CD4-positive, alpha-beta T cell treated with Interleukin-15 for 4 hours (primary cell): Measurements from ENCODE around the gene SFXN2.
"Not testable (repeated sequence)": the region's sequence is repeated elsewhere in the genome, so short reads cannot be mapped to it uniquely, and the experiment has no call there.

Source experiments
- DNase-seq: peaks from one replicate; pipeline ENCODE4 v3.0.0-alpha.2; 2020; ENCODE audit warnings: low spot score

SFXN2 gene

GRCh38 chr10:102720775-102721301 is 6.4 kb downstream of the SFXN2 start:
- no peak for DNase-seq

DNA sequence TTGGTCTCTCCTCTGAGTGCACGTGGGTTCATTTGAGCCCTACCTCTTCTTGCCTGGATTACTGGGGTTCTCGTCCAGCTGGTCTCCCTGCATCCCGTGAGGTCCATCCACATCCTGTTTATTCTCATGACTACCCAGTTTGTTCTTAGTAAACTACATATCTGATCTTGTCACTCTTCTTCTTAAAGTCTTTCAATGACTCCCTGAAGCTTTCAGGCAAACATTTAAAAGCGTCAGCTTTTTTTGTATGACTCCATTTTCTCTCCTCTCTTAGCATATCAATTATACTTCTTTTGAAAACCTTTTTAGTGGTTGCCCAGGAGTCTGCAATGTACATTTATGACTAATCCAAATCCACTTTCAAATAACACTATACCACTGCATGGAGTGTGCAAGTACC is 7.5 kb downstream of the SFXN2 start:
- no peak for DNase-seq

- no peak for DNase-seq
These were observed 9.6 kb downstream of the SFXN2 start for GRCh38 chr10:102723989-102724388.

- DNase-seq = no peak
These were observed 11.8 kb downstream of the SFXN2 start for GRCh38 chr10:102726274-102726673.

GRCh38 chr10:102727037-102727818 is 12.8 kb downstream of the SFXN2 start:
- DNase-seq = no peak

DNA sequence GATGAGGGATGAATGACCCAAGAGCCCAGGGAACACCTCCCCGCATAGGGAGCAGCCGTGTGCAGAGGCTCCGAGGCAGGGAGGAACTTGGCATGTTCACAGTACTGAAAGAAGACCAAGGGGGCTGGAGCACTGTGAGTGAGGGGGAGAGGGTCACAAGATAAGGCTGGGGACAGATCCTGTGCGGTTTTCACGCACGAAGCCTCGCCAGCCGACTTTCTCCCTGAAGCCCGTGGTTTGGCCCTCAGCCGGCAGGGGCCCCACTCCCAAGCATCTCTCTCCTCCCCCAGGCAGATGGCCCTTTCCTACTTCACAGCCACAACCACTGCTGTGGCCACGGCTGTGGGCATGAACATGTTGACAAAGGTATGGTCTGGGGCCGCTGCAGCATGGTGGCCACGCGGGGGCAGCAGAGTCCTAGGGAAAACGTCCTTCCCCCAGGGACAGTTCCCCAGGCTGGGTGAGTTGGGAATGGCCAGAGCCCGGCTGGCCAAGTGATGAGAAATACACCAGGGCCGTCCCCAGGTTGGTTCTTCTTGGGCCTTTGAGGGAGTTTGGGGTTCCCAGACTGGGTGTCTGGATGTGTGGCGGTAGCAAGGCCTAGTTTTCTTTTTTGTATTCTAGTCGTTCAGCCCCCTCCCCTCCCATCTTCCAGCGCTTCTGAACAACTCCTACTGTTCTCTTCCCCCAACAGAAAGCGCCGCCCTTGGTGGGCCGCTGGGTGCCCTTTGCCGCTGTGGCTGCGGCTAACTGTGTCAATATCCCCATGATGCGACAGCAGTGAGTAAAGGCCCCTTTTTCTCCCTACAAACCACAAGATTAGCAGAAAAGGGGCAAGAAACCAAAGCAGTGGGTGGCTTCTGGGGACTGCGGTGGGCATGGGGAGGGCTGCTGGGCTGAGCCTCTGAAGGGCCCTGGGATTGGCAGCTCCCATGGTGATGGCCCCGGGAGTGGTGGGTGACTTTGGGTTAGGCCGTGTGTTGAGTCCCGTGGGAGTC is 14.9 kb downstream of the SFXN2 start:
- DNase-seq = peak; percentile 50

- no peak for DNase-seq
These were observed 16.9 kb downstream of the SFXN2 start for GRCh38 chr10:102731222-102731800.

DNA sequence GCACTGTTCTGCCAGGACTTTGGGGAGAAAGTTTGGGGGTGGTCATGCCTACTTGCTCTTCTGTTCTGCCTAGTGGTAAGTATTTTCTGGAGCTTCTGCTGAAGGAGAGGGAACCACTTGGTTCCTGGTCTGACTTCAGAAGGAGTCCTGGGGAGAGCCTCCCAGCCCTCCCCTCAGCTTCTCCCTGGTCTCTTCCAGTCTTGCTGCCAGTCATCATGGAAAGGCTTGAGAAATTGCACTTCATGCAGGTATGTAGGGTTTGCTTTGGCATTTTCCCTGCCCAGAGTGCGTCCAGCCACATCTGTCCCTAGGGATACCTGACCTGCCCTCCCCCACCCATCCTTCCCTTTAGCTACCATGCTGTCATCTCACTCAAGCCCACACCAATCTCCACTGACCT is 18.2 kb downstream of the SFXN2 start:
- no peak for DNase-seq

DNA sequence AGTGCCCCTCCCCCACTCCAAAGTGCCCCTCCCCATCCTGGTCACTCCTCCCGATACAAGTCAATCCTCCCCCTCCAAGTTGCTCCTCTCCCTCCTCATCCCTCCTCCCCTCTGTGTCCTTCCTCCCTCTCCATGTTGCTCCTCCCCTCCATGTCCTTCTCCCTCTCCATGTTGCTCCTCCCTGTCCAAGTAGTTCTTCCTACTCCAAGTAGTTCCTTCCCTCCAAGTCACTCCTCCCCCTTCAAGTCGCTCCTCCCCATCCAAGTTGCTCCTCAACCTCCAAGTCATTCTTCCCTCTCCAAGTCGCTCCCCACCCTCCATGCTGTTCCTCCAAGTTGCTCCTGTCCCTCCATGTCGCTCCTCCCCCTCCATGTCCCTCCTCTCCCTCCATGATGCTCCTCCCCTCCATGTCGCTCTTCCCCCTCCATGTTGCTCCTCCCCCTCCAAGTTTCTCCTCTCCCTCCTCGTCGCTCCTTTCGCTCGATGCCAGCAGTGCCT is 20.7 kb downstream of the SFXN2 start:
- no peak for DNase-seq

GRCh38 chr10:102738692-102739121 is 24.3 kb downstream of the SFXN2 start:
- DNase-seq = no peak

- DNase-seq = no peak
These were observed 25.8 kb downstream of the SFXN2 start for GRCh38 chr10:102740229-102740628.

DNA sequence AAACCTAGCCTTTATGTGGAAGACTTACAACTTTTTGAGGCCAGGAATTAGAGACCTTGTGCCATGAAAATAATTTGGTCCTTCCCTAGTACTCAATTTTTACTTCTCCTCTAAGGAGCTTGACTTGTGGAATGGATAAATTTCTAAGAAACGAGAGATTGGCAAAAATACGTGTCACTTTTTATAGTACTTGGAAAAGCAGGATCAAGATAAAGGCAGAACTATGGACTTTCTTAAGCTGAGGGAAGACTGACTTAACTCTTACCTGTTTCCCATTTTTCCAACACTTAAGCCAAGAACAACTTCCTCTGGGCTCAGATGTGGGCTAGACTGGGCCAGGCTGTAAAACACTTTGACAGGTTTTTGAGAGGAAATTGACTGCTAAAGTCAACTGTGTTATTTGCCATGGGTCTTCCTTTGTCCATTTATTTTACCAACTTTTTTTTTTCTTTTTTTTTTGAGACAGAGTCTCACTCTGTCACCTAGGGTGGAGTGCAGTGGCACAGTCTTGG is 27.3 kb downstream of the SFXN2 start:
- no peak for DNase-seq

GRCh38 chr10:102742313-102742712 is 27.9 kb downstream of the SFXN2 start:
- not testable (repeated sequence) for DNase-seq

- DNase-seq = no peak
These were observed 28.7 kb downstream of the SFXN2 start for GRCh38 chr10:102743078-102743587.

DNA sequence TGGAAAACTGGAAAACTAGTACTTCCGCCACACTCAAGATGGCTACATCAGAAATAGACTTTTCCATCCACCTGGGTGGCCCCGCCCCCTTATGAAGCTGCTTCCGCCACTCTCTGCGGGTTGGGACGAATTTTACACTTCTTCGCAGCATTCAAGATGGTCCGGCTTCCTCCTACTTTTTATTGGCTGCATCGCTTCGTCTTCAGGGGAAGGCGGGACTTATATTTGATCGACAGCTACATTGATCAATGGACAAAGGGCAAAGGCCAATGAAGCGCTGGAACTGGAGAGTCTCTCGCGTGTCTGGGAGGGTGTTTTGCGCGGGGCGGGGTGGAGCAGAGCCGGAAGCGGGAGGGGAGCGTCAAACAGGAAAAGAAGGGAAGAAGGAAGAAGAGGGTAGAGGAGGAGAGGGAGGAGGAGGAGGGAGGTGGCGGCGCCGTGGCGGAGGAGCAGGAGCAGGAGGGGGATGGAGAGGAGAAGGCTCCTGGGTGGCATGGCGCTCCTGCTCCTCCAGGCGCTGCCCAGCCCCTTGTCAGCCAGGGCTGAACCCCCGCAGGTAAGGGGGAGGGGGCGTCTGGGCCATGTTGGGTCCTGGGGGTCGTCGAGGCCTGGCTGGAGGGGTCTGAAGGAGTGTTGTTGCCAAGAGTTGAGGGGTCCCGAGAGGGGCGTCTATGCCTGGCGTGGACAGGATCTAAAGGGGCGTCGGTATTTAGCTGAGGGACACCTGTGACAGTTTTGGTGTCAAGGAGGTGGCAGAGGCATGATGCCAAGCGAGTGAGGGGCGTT is 29.3 kb downstream of the SFXN2 start, which contains the start of gene WBP1L:
WBP1L (plus strand) TSS at position 361 of the 786 bp plus-strand sequence; CDS start at position 467, 106 bp downstream.
- DNase-seq = peak; percentile 98

GRCh38 chr10:102744374-102745051 is 30.1 kb downstream of the SFXN2 start:
- no peak for DNase-seq

DNA sequence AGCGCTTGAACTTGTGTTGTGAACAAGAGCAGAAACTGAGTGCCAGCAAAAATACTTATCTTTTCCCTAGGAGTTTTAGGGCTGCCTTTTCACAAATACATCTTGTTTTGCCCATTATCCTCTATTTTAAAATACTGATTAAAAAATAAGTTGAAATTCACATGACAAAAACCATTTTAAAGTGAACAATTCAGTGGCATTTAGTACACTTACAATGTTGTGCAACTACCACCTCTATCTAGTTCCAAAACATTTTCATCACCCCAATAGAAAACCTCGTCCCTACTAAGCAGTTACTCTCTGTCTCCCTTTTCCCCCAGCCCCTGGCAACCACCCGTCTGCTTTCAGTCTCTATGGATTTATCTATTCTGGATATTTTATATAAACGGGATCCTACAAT is 30.7 kb downstream of the SFXN2 start:
- DNase-seq = no peak

GRCh38 chr10:102752266-102752930 is 38.0 kb downstream of the SFXN2 start:
- no peak for DNase-seq

DNA sequence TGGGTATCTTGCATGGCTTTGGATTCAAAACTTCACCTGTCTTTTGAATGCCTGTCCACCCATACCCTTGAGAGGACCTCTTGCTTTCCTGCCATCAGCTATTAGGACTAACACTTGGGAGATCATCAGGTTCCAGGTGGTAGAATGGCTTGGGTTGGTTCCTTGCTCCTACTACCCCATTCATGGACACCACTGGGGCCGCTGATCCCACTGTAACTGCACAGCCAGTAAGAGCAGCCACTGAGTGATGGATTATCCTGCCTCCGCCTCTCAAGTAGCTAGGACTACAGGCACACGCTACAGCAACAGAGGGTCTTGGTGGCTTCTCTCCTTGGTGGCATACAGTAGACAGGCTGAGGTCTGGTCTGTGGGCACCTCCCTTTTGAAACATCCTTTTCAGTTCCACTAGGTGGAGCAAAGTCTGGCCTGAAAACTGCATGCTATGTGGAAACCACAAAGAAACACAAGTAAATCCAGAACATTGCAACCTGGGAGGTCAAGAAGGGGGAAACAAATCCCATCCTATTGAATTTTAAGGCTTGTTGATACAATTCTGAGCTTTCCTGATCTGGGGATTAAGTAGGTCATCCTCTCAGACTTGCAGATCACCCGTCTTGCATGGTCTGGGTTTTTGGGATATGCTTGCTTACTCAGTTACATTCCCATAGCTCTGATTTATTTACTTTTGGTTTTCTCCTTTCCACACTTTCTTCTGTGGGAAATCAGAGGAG is 38.7 kb downstream of the SFXN2 start:
- DNase-seq = peak; percentile 28
